Osteocyte (in vitro differentiated cells): ENCODE results near the gene NCK2. TPM values are rescaled to one million over a fixed set of nuclear protein-coding genes. Genes with fewer than 3 reads are reported as not detected.
A peak's percentile ranks its signal among the peaks of the same experiment; 100 is the strongest.

Source experiments
- DNase-seq: peaks from one replicate; pipeline ENCODE4 v3.0.0; 2021; ENCODE audit warnings: mixed read lengths; ENCODE audit not compliant: unreplicated experiment; ENCODE audit errors: extremely low spot score
- H3K27ac Mint-ChIP-seq: one replicate; pipeline ENCODE4 v1.8.0; 2021; ENCODE audit warnings: mild to moderate bottlenecking, mixed read lengths; ENCODE audit not compliant: unreplicated experiment
- H3K27me3 Mint-ChIP-seq: one replicate; pipeline ENCODE4 v1.8.0; 2021; ENCODE audit warnings: mixed read lengths; ENCODE audit not compliant: unreplicated experiment
- H3K36me3 Mint-ChIP-seq: one replicate; pipeline ENCODE4 v1.8.0; 2021; ENCODE audit warnings: mixed read lengths; ENCODE audit not compliant: unreplicated experiment
- H3K4me1 Mint-ChIP-seq: one replicate; pipeline ENCODE4 v1.8.0; 2021; ENCODE audit warnings: mixed read lengths; ENCODE audit not compliant: unreplicated experiment
- H3K4me3 Mint-ChIP-seq: one replicate; pipeline ENCODE4 v1.8.0; 2021; ENCODE audit warnings: mild to moderate bottlenecking, moderate library complexity, mixed read lengths; ENCODE audit not compliant: unreplicated experiment
- H3K9me3 Mint-ChIP-seq: one replicate; pipeline ENCODE4 v1.8.0; 2021; ENCODE audit warnings: mixed read lengths; ENCODE audit not compliant: unreplicated experiment
- total RNA-seq: library from RNA; stranded (reverse); gene quantifications from 2 replicates; pipeline ENCODE4 v1.2.1, GENCODE V29; 2021
- TF ChIP-seq, protein P1 (sequence below): fragments of 200-600 bp; sonication (generic); IDR thresholded peaks from 2 replicates; pipeline ENCODE4 v1.5.0; 2021; ENCODE audit warnings: antibody characterized with exemption, mild to moderate bottlenecking, moderate library complexity

Gene NCK2
- total RNA-seq, 1 donor from 2014 or later = 39.5 TPM

- no peak overlapping the region for H3K27ac Mint-ChIP-seq
Observed at GRCh38 chr2:105741174-105741573, 3.5 kb upstream of the NCK2 start.

DNA sequence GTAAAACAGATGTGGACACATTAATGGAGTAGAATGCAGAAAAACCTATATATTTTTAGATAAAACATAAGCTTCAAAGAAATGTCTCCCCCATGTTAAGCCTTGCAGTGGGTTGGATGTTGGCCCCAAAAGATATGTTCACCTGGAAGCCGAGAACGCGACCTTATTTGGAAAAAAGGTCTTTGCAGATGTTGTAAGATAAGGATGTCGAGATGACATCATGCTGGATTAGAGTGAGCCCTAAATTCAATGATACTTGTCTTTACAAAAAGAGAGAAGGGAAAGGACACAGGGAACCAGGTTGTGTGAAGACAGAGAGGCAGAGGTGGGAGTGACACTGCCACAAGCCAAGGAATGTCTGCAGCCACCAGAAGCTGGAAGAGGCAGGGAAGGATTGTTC lies 3.1 kb upstream of the NCK2 start:
- H3K4me1 Mint-ChIP-seq = peaks cover 31% of the 10 kb centered on the region
- no peaks in the 10 kb centered on the region for H3K27me3 Mint-ChIP-seq
- DNase-seq = no peak
- peaks cover 3% of the 10 kb centered on the region for H3K36me3 Mint-ChIP-seq
- H3K27ac Mint-ChIP-seq = no peak overlapping the region
- no peak overlapping the region for H3K4me3 Mint-ChIP-seq
- TF ChIP-seq, protein P1, sequence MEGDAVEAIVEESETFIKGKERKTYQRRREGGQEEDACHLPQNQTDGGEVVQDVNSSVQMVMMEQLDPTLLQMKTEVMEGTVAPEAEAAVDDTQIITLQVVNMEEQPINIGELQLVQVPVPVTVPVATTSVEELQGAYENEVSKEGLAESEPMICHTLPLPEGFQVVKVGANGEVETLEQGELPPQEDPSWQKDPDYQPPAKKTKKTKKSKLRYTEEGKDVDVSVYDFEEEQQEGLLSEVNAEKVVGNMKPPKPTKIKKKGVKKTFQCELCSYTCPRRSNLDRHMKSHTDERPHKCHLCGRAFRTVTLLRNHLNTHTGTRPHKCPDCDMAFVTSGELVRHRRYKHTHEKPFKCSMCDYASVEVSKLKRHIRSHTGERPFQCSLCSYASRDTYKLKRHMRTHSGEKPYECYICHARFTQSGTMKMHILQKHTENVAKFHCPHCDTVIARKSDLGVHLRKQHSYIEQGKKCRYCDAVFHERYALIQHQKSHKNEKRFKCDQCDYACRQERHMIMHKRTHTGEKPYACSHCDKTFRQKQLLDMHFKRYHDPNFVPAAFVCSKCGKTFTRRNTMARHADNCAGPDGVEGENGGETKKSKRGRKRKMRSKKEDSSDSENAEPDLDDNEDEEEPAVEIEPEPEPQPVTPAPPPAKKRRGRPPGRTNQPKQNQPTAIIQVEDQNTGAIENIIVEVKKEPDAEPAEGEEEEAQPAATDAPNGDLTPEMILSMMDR = no peak
- no peaks in the 10 kb centered on the region for H3K9me3 Mint-ChIP-seq

More at GRCh38 chr2:105741174-105741573, 3.5 kb upstream of the NCK2 start:
- DNase-seq = no peak
- H3K4me3 Mint-ChIP-seq = no peak overlapping the region
- H3K4me1 Mint-ChIP-seq = peaks cover 27% of the 10 kb centered on the region
- H3K9me3 Mint-ChIP-seq = no peaks in the 10 kb centered on the region
- peaks cover 3% of the 10 kb centered on the region for H3K36me3 Mint-ChIP-seq
- no peaks in the 10 kb centered on the region for H3K27me3 Mint-ChIP-seq
- TF ChIP-seq, protein P1 = no peak

DNA sequence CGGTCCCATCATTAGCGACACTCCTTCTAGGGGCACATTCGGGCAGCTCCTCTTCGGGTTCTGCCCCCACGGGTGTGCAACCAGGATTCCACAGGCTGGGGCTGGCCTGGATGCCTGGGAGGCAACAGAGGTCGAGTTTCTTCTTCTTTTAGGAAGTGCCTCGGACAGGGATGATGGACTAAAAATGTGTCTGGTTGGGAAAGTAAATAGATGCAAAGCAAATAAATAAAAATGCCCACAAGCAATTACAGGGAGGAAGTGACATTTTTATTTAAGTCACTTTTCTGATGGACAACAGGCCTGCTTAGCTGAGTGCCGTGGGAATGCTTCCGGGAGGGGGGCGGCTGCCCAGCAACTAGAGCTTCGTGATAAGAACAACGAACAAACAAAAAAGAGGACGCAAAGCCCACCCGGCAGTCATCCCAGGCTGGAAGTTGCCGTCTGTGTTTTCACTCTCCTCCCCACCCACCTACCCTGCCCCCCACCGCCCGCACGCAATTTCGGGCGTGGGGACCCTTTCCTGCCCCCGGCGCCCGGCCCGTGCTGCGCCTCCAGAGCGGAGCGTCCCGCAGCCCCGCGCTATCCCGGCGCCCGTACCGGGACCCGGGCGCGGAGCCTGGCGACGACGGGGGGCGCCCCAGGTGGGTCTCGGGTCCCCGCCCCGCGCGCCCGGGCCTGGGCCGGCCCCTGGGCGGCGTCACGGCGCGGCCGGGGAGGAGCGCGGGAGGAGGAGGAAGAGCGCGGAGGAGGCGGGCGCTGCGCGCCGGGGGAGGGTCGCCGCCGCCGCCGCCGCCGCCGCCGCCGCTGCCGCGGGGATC lies 412 bp upstream of the NCK2 start:
- H3K27me3 Mint-ChIP-seq = no peaks in the 10 kb centered on the region
- DNase-seq = no peak
- peak overlapping the region; percentile 80 for H3K4me3 Mint-ChIP-seq
- H3K4me1 Mint-ChIP-seq = peaks cover 39% of the 10 kb centered on the region
- TF ChIP-seq, protein P1 = no peak
- peak overlapping the region; percentile 87 for H3K27ac Mint-ChIP-seq
- no peaks in the 10 kb centered on the region for H3K9me3 Mint-ChIP-seq
- peaks cover 3% of the 10 kb centered on the region for H3K36me3 Mint-ChIP-seq

- peaks cover 34% of the 10 kb centered on the region for H3K4me1 Mint-ChIP-seq
- H3K4me3 Mint-ChIP-seq = peak overlapping the region; percentile 80
- DNase-seq = no peak
- TF ChIP-seq, protein P1 = no peak
- H3K27ac Mint-ChIP-seq = peak overlapping the region; percentile 51
- H3K36me3 Mint-ChIP-seq = peaks cover 3% of the 10 kb centered on the region
- H3K27me3 Mint-ChIP-seq = no peaks in the 10 kb centered on the region
- H3K9me3 Mint-ChIP-seq = no peaks in the 10 kb centered on the region
Observed at GRCh38 chr2:105746177-105747080, 1.7 kb downstream of the NCK2 start.
